Psoas muscle (tissue), 8 donors: Measurements from ENCODE around the gene FOXP1. TPM values are rescaled to one million over a fixed set of nuclear protein-coding genes. Genes with fewer than 3 reads are reported as not detected.

Experiments
- ATAC-seq, 4 donors: fragments of 200-7000 bp; cut with Tn5 transposase; one replicate each; pipeline ENCODE4 v1.9.1; 2020; ENCODE audit warnings: moderate library complexity in 3 of 4, mild to moderate bottlenecking in 2 of 4
- DNase-seq, 2 donors: peaks; one replicate each; pipeline ENCODE4 v3.0.0-alpha.2; 2020
- H3K27ac ChIP-seq: fragments of 200-600 bp; one replicate; pipeline ENCODE4 v1.8.0; 2022
- H3K27me3 ChIP-seq, 3 donors: fragments of 200-600 bp in 1 of 3; one replicate each; pipeline versions ENCODE4 v1.6.1 to v1.8.0; 2013 to 2022; ENCODE audit warnings: low read length in 2 of 3, mild to moderate bottlenecking in 2 of 3, moderate library complexity in 1 of 3; ENCODE audit not compliant: insufficient read depth in 3 of 3
- H3K36me3 ChIP-seq, 2 donors: fragments of 200-600 bp in 1 of 2; one replicate each; pipeline versions ENCODE4 v1.6.1 to v1.8.0; 2013 to 2022; ENCODE audit warnings: low read depth in 1 of 2, mild to moderate bottlenecking in 1 of 2, moderate library complexity in 1 of 2; ENCODE audit not compliant: insufficient read depth in 1 of 2
- H3K4me1 ChIP-seq: fragments of 200-600 bp; one replicate; pipeline ENCODE4 v1.8.0; 2022
- H3K4me3 ChIP-seq: fragments of 200-600 bp; one replicate; pipeline ENCODE4 v1.8.0; 2022; ENCODE audit warnings: mild to moderate bottlenecking
- H3K9me3 ChIP-seq: fragments of 200-600 bp; one replicate; pipeline ENCODE4 v1.8.0; 2022
- CTCF ChIP-seq: fragments of 200-600 bp; IDR thresholded peaks from one replicate; pipeline ENCODE4 v1.8.0; 2022; ENCODE audit warnings: antibody characterized with exemption
- WGBS, 3 donors: extraction: QIAGEN DNeasy Blood & Tissue Kit; methylation state at CpG; one replicate each; pipeline versions ENCODE4 v1.1.6 to v1.1.7; 2013; 5-methylcytosine and 5-hydroxymethylcytosine counted together
- intact Hi-C, 2 donors: fragments of 100-400 bp; cut with DNase I; formaldehyde crosslinking; loops; one replicate each; pipeline versions ENCODE4 v1.11.0 to v1.14.2; 2022
- polyA plus RNA-seq, 3 donors: library from polyadenylated mRNA; stranded (reverse); fragments of 200-250 nt; gene quantifications; one replicate each; pipeline ENCODE4 v1.2.3, GENCODE V29; 2013
- total RNA-seq, 4 donors: library from RNA; stranded (reverse); fragmentation: NEBNext Ultra II Directional in 2 of 4; extraction: Animal tissue kit (Norgen Biotek cat#: 25700) in 2 of 4; gene quantifications; one replicate each; pipeline versions ENCODE4 v1.2.1 to v1.2.4, GENCODE V29; 2021 to 2023
- donor health status: healthy with polysubstance abuse.
- donor health status: DM: no; HTN: no; CAD: no; lungs with moderate emphysema.
- donor health status: Bipolar disorder and iron deficiency.
- donor health status: healthy.
- donor health status: DM: yes; HTN: yes; CAD: no.
- donor health status: DM: no; HTN: no; CAD: no.
- donor health status: DM: no; HTN: no; CAD: no.
- donor health status: DM: yes; HTN: yes; CAD: no.

FOXP1 gene
- total and polyA plus RNA-seq, 7 donors: 2.6 to 26.4 (median 15.4) TPM

- Histone ChIP-seq H3K9me3 (no peaks in the 10 kb centered on the region), H3K4me1 (peaks cover 5% of the 10 kb centered on the region), H3K36me3 (no peaks in the 10 kb centered on the region), H3K4me3 (no peak overlapping the region), H3K27me3 (no peaks in the 10 kb centered on the region), H3K27ac (no peak overlapping the region)
- TF ChIP-seq CTCF: no peak
- ATAC-seq: no peak
- intact Hi-C loops: no loop called here
- WGBS, 3 donors: 95 to 100% (median 100%) methylated on average over 1 of the region's 1 CpG
- DNase-seq: no peak
Observed at GRCh38 chr3:71378509-71378908, 205.0 kb downstream of the FOXP1 start.

GRCh38 chr3:71376911-71377310 is 206.6 kb downstream of the FOXP1 start:
- Histone ChIP-seq H3K36me3 (no peaks in the 10 kb centered on the region), H3K9me3 (no peaks in the 10 kb centered on the region), H3K27me3 (no peaks in the 10 kb centered on the region), H3K4me3 (no peak overlapping the region), H3K27ac (no peak overlapping the region), H3K4me1 (peaks cover 5% of the 10 kb centered on the region)
- 96 to 98% (median 98%) methylated on average over 4 of the region's 4 CpGs for WGBS, 3 donors
- DNase-seq (no peak), ATAC-seq (no peak)
- no peak for TF ChIP-seq CTCF
- intact Hi-C loops: no loop called here

- Histone ChIP-seq H3K27ac (no peak overlapping the region), H3K9me3 (no peaks in the 10 kb centered on the region), H3K36me3 (no peaks in the 10 kb centered on the region), H3K4me3 (no peak overlapping the region), H3K27me3 (no peaks in the 10 kb centered on the region), H3K4me1 (peaks cover 5% of the 10 kb centered on the region)
- intact Hi-C loops: no loop called here
- no peak for TF ChIP-seq CTCF
- 76 to 80% (median 79%) methylated on average over 5 of the region's 5 CpGs for WGBS, 3 donors
- ATAC-seq (no peak), DNase-seq (no peak)
Observed at GRCh38 chr3:71376503-71376902, 207.0 kb downstream of the FOXP1 start.

- no peak for DNase-seq
- intact Hi-C loops: no loop called here
- Histone ChIP-seq H3K36me3 (no peaks in the 10 kb centered on the region), H3K27ac (no peak overlapping the region), H3K4me1 (peaks cover 8% of the 10 kb centered on the region), H3K9me3 (no peaks in the 10 kb centered on the region), H3K27me3 (no peaks in the 10 kb centered on the region), H3K4me3 (no peak overlapping the region)
- no peak for TF ChIP-seq CTCF
- ATAC-seq: peak in 2 of 4 donors; percentile 9 to 57
Observed at GRCh38 chr3:71374582-71374981, 208.9 kb downstream of the FOXP1 start.

GRCh38 chr3:71372911-71373637 is 210.5 kb downstream of the FOXP1 start:
- Histone ChIP-seq H3K27ac (no peak overlapping the region), H3K9me3 (no peaks in the 10 kb centered on the region), H3K4me1 (peaks cover 8% of the 10 kb centered on the region), H3K4me3 (no peak overlapping the region), H3K36me3 (no peaks in the 10 kb centered on the region), H3K27me3 (no peaks in the 10 kb centered on the region)
- intact Hi-C loops: no loop called here
- DNase-seq (no peak), ATAC-seq (no peak)
- 94 to 98% (median 94%) methylated on average over 6 of the region's 6 CpGs for WGBS, 3 donors
- TF ChIP-seq CTCF: no peak
